Smooth muscle cell (in vitro differentiated cells): ENCODE measurements around the gene SPRYD7. TPM values are rescaled to one million over a fixed set of nuclear protein-coding genes. Genes with fewer than 3 reads are reported as not detected.
"Not testable (repeated sequence)": the region's sequence is repeated elsewhere in the genome, so short reads cannot be mapped to it uniquely, and the experiment has no call there.

Experiments used
- DNase-seq: peaks from one replicate; lab custom pipeline; 2025; ENCODE audit not compliant: unreplicated experiment; lab: John Stamatoyannopoulos, UW
- H2AFZ ChIP-seq: fragments of 200-600 bp; sonication (generic); 2 replicates; pipeline ENCODE4 v1.6.0; 2016; ENCODE audit warnings: antibody characterized with exemption, low read depth, mild to moderate bottlenecking
- H3F3A ChIP-seq: fragments of 200-600 bp; sonication (generic); 2 replicates; pipeline ENCODE4 v1.6.0; 2017; ENCODE audit warnings: antibody characterized with exemption, low read depth
- H3K27ac ChIP-seq: fragments of 200-600 bp; sonication (generic); 2 replicates; pipeline ENCODE4 v1.5.1; 2016; ENCODE audit warnings: low read depth, mild to moderate bottlenecking
- H3K27me3 ChIP-seq: fragments of 200-600 bp; sonication (generic); 2 replicates; pipeline ENCODE4 v1.6.1; 2016; ENCODE audit warnings: low read depth, mild to moderate bottlenecking
- H3K36me3 ChIP-seq: fragments of 200-600 bp; sonication (generic); 2 replicates; pipeline ENCODE4 v1.5.1; 2016; ENCODE audit warnings: low read depth
- H3K4me1 ChIP-seq: fragments of 200-600 bp; sonication (generic); 2 replicates; pipeline ENCODE4 v1.5.1; 2016; ENCODE audit warnings: low read depth
- H3K4me2 ChIP-seq: fragments of 200-600 bp; sonication (generic); 2 replicates; pipeline ENCODE4 v1.6.0; 2016; ENCODE audit warnings: mild to moderate bottlenecking
- H3K4me3 ChIP-seq: fragments of 200-600 bp; sonication (generic); 2 replicates; pipeline ENCODE4 v1.5.1; 2016; ENCODE audit warnings: mild to moderate bottlenecking
- H3K79me2 ChIP-seq: fragments of 200-600 bp; sonication (generic); 2 replicates; pipeline ENCODE4 v1.6.0; 2016; ENCODE audit warnings: low read depth, mild to moderate bottlenecking
- H3K9ac ChIP-seq: fragments of 200-600 bp; sonication (generic); 2 replicates; pipeline ENCODE4 v1.6.0; 2016; ENCODE audit warnings: low read depth
- H3K9me3 ChIP-seq: fragments of 200-600 bp; sonication (generic); replicated peaks from 2 replicates; pipeline ENCODE4 v1.5.1; 2016; ENCODE audit warnings: low read depth
- H4K20me1 ChIP-seq: fragments of 200-600 bp; sonication (generic); 2 replicates; pipeline ENCODE4 v1.6.0; 2016; ENCODE audit warnings: low read depth
- WGBS: methylation state at CpG from one replicate; pipeline ENCODE4 v1.1.7; 2016; ENCODE audit warnings: low lambda C conversion rate; 5-methylcytosine and 5-hydroxymethylcytosine counted together
- polyA plus RNA-seq: library from polyadenylated mRNA; unstranded; fragments of >200 nt; fragmentation: Nextera tagmentation; extraction: Ambion mirVana; gene quantifications from 2 replicates; pipeline ENCODE4 v1.2.1, GENCODE V29; 2016
- total RNA-seq: library from RNA; depleted of rRNA; stranded (reverse); fragments of >200 nt; gene quantifications from 2 replicates; pipeline ENCODE4 v1.2.3, GENCODE V29; 2014
- TF ChIP-seq, protein P1 (sequence below): fragments of 200-600 bp; sonication (generic); IDR thresholded peaks from 2 replicates; pipeline ENCODE4 v1.5.1; 2017; ENCODE audit warnings: borderline replicate concordance, mild to moderate bottlenecking, antibody characterized with exemption; ENCODE audit not compliant: insufficient read depth, poor library complexity, severe bottlenecking

Gene SPRYD7
- total and polyA plus RNA-seq, 2 experiments from 2014 or later: 8.1 to 16.1 TPM

DNA sequence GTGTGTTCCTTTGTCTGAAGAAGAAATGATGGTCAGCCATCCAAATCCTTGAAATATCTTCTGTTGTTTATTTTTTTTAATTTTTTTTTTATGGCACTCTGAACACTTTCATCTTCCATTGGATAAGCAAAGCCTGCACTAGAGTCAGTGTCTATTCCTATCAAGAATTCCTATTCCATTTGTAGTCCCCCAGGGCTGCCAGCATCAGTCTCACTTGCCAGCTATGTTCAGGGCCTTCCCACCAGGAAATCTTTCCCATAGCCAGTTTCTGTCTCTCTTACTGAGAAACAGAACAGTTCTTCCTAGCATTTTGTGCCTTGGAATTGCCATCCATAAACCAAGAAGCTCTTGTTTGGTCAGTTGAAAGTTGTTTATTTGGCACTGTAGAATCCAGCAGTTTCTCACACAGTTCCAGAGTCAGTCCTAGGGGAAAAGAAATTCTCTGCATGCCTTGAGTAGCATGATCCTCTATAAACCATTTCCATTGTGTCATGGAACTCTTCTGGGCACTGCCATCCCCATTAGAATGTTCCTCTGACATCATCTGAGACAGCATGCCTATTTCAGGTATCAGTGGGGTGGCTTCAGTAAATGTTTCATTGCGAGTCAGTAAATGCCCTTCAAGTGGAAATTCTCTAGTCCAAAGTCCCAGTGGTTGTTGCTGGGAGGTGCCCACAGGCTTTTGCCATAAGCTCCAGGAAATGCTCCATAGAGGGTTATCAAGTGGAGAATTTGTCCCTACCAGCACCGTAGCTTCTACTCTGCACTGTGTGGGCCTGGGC lies 18.7 kb upstream of the SPRYD7 start:
- Histone ChIP-seq H3F3A (no peaks in the 10 kb centered on the region), H4K20me1 (no peaks in the 10 kb centered on the region), H3K79me2 (no peaks in the 10 kb centered on the region), H3K4me1 (no peaks in the 10 kb centered on the region), H2AFZ (no peak overlapping the region), H3K36me3 (no peaks in the 10 kb centered on the region), H3K9me3 (no peaks in the 10 kb centered on the region), H3K4me3 (no peak overlapping the region), H3K4me2 (no peak overlapping the region), H3K27me3 (no peaks in the 10 kb centered on the region), H3K27ac (no peak overlapping the region), H3K9ac (no peak overlapping the region)
- WGBS: 81% methylated on average over 2 of the region's 2 CpGs
- TF ChIP-seq, protein P1, sequence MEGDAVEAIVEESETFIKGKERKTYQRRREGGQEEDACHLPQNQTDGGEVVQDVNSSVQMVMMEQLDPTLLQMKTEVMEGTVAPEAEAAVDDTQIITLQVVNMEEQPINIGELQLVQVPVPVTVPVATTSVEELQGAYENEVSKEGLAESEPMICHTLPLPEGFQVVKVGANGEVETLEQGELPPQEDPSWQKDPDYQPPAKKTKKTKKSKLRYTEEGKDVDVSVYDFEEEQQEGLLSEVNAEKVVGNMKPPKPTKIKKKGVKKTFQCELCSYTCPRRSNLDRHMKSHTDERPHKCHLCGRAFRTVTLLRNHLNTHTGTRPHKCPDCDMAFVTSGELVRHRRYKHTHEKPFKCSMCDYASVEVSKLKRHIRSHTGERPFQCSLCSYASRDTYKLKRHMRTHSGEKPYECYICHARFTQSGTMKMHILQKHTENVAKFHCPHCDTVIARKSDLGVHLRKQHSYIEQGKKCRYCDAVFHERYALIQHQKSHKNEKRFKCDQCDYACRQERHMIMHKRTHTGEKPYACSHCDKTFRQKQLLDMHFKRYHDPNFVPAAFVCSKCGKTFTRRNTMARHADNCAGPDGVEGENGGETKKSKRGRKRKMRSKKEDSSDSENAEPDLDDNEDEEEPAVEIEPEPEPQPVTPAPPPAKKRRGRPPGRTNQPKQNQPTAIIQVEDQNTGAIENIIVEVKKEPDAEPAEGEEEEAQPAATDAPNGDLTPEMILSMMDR: no peak
- no peak for DNase-seq

DNA sequence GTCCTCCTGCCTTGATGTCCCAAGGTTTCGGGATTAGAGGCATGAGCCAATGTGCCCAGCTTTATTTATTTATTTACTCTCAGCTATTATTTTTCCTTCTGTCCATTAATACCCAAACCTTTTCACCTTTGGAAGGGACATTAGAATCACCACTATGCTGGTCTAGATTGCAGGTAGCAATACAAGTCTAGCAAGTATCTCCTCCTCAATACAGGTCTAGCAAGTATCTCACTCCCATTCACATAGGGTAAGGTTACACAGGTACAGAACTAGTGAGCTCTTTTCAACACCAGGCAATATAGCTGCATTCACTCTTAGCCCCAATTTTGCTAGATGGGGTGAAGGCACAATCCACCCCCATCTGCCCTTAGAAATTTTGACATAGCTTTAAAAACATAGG lies 17.4 kb upstream of the SPRYD7 start:
- 100% methylated on average over 1 of the region's 1 CpG for WGBS
- Histone ChIP-seq H3K27me3 (no peaks in the 10 kb centered on the region), H4K20me1 (no peaks in the 10 kb centered on the region), H3K4me1 (no peaks in the 10 kb centered on the region), H3F3A (no peaks in the 10 kb centered on the region), H3K9ac (no peak overlapping the region), H2AFZ (no peak overlapping the region), H3K27ac (no peak overlapping the region), H3K36me3 (no peaks in the 10 kb centered on the region), H3K4me2 (no peak overlapping the region), H3K4me3 (no peak overlapping the region), H3K9me3 (no peaks in the 10 kb centered on the region), H3K79me2 (no peaks in the 10 kb centered on the region)
- no peak for DNase-seq
- TF ChIP-seq, protein P1: no peak

DNA sequence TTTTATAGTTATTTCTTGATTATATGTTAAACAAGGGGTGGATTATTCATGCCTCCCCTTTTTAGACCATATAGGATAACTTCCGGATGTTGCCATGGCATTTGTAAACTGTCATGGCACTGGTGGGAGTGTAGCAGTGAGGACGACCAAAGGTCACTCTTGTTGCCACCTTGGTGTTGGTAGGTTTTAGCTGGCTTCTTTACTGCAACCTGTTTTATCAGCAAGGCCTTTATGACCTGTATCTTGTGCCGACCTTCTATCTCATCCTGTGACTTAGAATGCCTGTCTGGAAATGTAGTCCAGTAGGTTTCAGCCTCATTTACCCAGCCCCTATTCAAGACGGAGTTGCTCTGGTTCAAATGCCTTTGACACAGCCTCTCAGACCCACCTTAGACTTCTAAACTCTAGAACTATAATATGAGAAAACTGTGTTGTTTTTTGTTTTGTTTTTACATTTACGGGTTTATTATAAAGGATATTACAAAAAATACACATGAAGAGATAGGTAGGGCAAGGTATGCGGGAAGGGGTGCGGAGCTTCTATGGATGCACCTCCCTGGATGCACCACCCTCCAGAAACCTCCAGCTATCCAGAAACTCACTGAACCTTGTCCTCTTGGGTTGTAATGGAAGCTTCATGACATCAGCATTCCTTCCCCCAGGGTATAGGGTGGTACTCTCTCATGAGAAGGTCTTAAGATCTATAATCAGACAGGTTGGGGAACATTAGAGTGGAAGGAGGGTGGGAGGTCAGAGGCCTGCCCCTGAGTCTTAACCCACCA lies 15.8 kb upstream of the SPRYD7 start:
- H2AFZ ChIP-seq: no peak overlapping the region
- no peak for DNase-seq
- no peak overlapping the region for H3K4me3 ChIP-seq
- no peak overlapping the region for H3K4me2 ChIP-seq
- H3K36me3 ChIP-seq: no peaks in the 10 kb centered on the region
- no peak overlapping the region for H3K27ac ChIP-seq
- H4K20me1 ChIP-seq: no peaks in the 10 kb centered on the region
- TF ChIP-seq, protein P1: no peak
- 93% methylated on average over 7 of the region's 7 CpGs for WGBS
- no peaks in the 10 kb centered on the region for H3K27me3 ChIP-seq
- H3K9me3 ChIP-seq: no peaks in the 10 kb centered on the region
- H3F3A ChIP-seq: no peaks in the 10 kb centered on the region
- no peaks in the 10 kb centered on the region for H3K79me2 ChIP-seq
- no peaks in the 10 kb centered on the region for H3K4me1 ChIP-seq
- no peak overlapping the region for H3K9ac ChIP-seq

DNA sequence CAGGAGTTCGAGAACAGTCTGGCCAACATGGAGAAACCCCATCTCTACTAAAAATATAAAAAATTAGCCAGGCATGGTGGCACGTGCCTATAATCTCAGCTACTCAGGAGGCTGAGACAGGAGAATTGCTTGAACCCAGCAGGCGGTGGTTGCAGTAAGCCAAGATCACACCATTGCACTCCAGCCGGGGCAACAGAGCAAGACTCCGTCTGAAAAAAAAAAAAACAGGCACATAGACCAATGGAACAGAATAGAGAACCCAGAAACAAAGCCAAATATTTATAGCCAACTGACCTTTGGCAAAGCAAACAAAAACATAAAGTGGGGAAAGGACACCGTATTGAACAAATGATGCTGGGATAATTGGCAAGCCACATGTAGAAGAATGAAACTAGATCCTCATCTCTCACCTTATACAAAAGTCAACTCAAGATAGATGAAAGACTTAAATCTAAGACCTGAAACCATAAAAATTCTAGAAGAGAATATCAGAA lies 12.7 kb upstream of the SPRYD7 start:
- not testable (repeated sequence) for H3K79me2 ChIP-seq, H2AFZ ChIP-seq, H3K4me1 ChIP-seq, H4K20me1 ChIP-seq, H3K9ac ChIP-seq, H3K36me3 ChIP-seq, H3K9me3 ChIP-seq, H3K4me3 ChIP-seq, H3K27me3 ChIP-seq, H3K4me2 ChIP-seq, DNase-seq, H3K27ac ChIP-seq, H3F3A ChIP-seq
- whole genome bisulfite sequencing: 95% methylated on average over 6 of the region's 6 CpGs
